Peyer's patch (tissue), 4 donors: ENCODE measurements around the gene SULT1C4.

Source experiments
- POLR2A ChIP-seq, 2 donors: fragments of 450-650 bp; IDR thresholded peaks; one replicate each; pipeline ENCODE4 v1.5.1; 2017; ENCODE audit warnings: antibody characterized with exemption in 2 of 2, mild to moderate bottlenecking in 2 of 2, moderate library complexity in 2 of 2
- TF ChIP-seq, protein P1 (sequence below), 6 experiments: fragments of 450-650 bp in 4 of 6; fragments of 200-600 bp in 2 of 6; sonication (generic) in 1 of 6; IDR thresholded peaks; one replicate each; pipeline ENCODE4 v1.5.1; 2017 to 2019; ENCODE audit warnings: antibody characterized with exemption in 6 of 6, mild to moderate bottlenecking in 3 of 6, moderate library complexity in 1 of 6

DNA sequence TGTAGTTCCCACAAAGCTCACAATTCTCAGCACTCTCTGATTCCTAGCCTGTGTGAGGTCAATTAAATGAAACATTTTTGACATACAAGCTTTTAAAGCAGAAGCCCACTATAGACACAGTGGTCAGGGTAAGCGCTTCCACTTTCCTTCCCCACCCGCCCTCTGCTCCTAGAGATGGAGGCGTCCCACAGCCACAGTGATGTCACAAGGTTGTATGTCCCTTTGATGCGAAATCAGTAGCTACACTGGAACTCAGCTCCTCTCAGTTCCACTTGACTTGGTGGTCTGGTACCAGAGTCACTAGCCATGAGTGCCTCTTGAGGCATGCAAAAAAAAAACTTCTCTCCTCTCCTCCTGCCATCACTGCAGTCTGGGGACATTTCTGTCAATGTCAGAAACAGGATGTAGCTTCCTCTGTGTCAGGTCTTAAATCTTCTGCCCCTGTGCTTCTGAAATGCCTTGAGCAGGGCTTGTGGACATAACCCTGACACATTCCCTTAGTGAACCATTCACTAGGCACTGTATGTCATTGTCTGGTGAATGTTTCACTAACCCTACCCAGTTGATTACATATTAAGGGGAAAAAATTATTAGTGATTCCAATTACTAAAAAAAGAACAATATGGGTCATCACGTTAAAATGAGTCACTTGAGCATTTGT lies 7.8 kb downstream of the SULT1C4 start:
- TF ChIP-seq, protein P1, sequence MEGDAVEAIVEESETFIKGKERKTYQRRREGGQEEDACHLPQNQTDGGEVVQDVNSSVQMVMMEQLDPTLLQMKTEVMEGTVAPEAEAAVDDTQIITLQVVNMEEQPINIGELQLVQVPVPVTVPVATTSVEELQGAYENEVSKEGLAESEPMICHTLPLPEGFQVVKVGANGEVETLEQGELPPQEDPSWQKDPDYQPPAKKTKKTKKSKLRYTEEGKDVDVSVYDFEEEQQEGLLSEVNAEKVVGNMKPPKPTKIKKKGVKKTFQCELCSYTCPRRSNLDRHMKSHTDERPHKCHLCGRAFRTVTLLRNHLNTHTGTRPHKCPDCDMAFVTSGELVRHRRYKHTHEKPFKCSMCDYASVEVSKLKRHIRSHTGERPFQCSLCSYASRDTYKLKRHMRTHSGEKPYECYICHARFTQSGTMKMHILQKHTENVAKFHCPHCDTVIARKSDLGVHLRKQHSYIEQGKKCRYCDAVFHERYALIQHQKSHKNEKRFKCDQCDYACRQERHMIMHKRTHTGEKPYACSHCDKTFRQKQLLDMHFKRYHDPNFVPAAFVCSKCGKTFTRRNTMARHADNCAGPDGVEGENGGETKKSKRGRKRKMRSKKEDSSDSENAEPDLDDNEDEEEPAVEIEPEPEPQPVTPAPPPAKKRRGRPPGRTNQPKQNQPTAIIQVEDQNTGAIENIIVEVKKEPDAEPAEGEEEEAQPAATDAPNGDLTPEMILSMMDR (IDR thresholded peaks at IDR 0.05) = no peak
- TF ChIP-seq POLR2A (IDR thresholded peaks at IDR 0.05) = no peak
